Measurements from ENCODE around the gene DOCK4.

The DOCK4 gene

DNA sequence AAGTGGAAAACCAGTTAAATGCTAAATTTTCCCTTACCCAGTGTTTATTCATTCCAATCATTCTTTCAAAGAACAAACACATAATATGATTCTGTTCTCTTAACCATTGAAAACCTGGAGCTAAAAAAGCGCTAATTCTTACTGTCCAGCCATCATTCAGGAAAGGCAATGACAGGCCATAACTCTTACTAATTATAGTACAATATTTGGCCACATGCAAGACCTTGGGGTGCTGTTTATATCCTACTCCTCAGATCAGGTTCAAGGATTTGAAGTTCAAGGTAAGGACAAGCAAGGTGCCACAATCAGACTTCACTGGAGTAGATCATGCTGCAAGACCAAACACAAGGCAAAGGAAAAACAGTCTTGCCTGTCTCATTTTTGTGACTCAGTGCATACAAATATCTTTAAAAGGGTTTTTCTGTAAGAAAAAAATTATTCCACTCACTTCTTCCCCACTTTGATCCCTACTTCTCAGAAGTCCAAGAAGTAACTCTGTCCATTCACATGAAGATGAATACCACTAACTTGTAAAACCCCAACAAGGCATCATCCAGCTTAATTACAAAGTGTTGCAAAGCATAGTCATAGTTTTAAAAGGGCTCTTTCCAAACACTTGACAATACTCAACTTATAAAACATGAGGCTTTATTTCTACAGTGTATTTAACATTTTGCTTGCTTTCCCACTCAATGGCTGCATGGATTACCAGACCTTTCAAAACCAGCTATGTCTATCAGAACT lies 153.0 kb downstream of the DOCK4 start:
- no peak for DNase-seq (ENCODE audit: low read depth)

DNA sequence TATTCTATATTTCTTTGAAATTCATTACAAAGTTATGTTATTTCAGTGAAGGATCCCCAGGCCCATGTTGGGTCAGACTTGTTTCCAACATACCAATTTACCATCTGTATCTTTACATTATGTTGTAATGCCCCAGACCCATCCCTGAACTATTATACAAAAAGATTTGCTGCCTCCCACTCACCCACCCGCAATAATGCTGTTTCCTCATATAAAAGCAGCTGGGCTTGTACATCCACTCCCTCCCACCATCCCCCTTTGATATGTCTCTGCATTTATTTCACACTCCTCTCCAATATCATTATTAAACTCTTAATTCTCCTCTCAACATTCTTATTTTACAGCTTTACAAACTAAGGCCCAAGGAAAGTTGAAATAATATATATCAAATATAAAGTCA lies 153.7 kb downstream of the DOCK4 start:
- no peak for DNase-seq (ENCODE audit: low read depth)

DNA sequence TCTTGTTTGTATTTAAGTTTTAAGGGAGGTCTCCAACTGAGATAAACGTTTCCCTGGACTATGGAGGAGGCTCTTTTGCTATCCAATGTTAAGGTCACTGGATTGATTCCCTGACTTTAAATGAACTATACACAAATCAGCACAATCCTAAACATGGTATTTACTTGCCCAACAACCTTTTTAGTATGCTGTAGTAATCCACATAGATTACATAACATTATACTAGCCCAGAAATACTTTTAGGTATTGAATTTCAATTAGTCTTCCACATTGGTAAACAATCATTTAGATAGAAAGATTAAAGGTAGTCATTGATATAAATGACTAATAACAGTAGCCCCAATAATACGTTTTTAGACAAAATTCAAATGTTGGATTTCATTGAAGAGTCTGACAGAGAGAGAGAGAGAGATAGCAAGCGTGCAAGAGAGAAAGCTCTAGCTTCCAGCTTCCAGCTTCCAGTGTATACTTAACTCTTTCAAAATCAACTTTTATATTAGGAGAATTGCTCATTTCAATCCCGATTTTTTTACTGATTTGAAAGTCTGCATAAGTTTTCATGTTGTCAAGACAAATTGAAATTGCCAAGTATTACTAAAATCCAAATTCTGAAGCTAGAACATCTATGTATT lies 155.8 kb downstream of the DOCK4 start:
- no peak for DNase-seq (ENCODE audit: low read depth)

DNA sequence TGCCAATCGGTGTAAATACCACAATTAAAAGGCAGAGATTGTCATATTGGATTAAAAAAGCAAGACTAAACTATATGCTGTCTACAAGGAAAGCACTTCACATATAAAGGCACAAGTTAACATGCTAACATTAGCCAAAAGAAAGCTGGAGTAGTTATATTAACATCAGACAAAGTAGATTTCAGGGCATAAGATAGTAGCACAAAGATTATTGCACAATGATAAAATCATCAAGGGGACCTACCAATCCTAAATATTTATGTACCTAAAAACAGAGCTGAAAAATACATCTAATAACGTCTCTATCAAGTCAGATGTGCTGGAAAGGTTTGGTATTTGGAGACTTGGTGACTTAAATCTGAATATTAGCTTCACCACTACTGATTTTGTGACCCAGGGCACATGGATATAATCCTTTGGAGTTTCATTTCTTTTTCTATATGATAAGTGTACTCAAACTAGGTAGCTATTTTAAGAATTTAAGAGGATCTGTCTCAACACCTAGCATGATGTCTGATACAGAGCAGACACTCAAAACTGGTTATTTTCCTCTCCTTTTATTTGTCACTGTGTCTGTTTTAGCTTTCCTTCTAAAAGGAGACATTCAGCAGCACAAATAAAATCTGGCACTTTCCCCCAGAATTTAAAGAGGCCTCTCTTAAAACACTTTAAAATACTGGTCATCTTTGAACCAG lies 156.5 kb downstream of the DOCK4 start:
- DNase-seq (ENCODE audit: low read depth): no peak

DNA sequence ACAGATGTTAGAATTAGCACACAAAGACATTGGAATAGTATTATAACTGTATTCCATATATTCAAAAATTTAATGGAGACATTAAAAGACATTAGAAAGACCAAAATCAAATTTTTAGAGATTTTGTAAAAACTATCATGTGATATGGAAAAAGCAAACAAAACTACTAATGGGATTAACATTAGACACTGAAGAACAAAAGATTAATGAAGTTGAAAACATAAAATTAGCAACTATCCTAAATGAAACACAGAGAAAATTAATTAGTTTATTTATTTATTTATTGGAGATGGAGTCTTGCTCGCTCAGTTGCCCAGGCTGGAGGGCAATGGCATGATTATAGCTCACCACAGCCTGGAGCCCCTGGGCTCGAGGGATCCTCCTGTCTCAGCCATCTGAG lies 158.8 kb downstream of the DOCK4 start:
- DNase-seq (ENCODE audit: low read depth): no peak

DNA sequence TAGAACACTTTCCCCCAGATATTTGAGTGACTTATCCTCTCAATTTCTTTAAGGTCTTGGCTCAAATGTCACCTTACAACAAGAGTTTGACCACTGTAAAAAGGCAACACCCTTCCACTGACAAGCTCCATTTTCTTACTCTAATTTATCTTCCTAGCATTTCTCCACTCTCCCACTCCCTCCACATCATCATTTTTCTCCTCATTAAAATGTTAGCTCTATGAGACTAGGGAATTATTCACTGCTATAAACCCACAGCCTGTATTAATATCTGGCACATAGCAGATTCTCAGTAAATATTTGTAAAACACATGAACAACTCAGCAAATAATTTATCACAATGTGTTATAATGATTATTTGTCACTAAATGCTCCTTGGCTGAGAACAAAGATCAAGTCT lies 161.0 kb downstream of the DOCK4 start:
- no peak for DNase-seq (ENCODE audit: low read depth)

DNA sequence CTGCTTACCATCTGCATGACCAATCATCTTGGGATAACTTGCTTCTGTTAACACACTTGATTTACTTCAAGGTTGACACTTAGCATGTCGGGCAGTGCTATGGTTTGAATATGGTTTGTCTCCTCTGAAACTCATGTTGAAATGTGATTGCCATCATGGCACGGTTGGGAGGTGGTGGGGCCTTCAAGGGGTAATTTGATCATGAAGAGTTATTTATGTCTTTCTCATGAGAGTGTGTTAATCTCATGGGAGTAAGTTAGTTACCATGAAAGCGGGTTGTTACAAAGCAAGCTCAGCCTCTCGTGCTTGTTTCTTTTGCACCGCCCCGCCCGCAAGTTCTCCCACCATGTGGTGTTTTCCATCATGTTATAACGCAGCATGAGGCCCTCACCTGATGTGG lies 163.6 kb downstream of the DOCK4 start:
- DNase-seq (ENCODE audit: low read depth): no peak

DNA sequence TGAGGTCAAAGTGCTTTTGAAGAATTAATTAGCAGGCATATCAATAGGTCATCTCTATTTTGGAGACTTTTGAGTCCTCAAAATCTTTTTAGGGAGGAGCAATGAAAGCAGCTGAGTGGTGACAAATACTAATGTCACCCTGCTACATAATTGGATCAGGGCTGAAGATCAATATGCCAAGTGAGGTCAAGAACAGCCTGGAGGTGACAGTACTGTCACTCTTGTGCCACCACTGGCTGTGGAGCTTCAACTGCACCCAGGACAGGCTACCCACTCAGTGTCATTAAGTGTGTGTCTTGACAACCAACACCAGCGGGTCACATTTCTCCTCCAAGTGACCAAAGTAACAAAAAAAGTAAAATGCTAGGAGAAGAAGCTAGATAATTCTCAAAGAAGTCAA lies 167.8 kb downstream of the DOCK4 start:
- DNase-seq (ENCODE audit: low read depth): no peak

DNA sequence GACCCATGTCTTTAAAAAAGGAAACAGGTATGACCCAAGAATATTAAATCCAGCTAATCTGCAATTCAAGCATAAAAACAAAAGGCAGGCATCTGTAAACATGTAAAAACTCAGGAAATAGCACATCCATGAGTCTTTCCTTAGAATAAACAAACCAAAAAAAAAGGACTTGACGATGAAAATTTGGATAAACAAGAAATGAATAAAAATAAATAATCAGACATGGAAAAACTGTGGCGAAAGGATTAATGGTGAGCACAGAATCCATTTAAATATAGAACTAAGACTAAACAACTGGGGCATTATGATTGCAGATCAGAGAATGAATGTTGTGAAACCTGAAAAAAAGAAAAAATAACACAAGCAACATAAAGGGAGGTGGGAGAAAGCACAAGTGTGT lies 170.1 kb downstream of the DOCK4 start:
- DNase-seq (ENCODE audit: low read depth): no peak

DNA sequence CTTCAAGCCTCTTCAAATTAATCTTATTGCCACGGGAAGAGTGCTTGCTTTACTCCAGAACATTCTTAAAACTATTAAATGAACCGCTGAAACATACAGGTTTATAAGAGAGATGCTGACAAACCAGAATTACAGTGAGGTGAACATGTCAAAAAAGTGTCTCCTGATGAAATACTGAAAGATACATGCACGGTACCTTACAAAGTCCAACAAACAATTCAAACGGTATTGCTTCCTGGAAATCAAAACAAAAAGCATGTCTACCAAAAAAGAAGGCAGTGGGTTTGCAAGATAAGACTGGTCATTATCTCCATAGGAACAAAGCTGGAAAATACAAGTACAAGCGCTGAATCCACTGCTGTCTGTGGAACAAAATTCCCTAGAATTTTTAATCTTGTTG lies 174.5 kb downstream of the DOCK4 start:
- no peak for DNase-seq (ENCODE audit: low read depth)

DNA sequence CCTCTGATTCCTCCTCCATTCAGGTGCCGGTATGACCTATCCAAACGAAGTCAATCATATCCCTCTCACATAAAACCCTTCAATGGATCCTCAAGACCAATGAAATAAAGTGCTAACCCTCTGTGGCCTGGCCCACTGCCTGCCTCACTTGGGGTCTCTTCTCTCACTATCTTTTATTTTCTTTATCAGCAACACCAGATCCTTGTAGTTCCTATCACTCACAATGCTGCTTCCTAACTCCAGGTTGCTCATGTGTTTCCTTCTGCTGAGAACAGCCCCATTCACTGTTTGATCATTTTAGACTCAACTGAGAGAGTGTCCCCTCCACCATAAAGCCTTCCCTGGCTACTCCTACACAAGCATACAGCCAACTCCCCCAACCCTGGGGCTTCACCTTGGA lies 180.6 kb downstream of the DOCK4 start:
- no peak for DNase-seq (ENCODE audit: low read depth)

DNA sequence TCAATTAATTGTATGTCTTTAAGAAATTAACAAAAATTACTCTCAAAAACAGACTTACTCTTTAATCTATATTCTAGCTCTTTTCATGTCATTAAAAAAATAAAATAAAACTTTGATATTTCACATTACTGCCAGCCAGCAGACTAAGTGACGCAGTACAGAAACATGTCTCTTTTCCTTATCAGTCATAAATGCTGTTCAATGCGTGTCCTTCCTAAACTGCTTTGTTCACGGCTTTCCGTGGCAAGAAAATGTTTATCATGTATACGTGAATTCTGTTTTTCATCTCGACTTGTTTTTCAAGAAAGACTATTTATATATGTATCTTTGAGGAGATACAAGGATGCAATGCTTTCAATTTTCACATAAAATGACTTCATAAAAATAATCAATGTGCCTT lies 182.4 kb downstream of the DOCK4 start:
- no peak for DNase-seq (ENCODE audit: low read depth)

DNA sequence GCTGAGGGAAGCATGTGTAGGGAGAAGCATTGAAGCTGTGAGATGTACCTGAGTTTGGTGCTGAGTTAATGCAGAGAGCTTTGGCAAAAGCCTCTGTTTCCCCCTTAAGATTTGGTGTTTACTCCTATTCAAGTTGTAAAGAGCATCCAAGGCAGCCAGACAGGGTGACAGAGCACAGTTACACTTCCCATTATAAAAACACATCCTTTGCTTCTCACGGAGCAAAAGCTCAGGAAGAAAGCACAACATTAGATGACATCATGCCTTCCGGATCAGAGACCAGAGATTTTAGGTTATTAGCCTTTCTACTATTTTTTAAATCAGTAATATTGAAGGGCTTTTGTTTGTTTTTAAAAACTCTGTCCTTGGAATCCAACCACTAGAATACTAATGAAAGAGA lies 182.9 kb downstream of the DOCK4 start:
- DNase-seq (ENCODE audit: low read depth): no peak

DNA sequence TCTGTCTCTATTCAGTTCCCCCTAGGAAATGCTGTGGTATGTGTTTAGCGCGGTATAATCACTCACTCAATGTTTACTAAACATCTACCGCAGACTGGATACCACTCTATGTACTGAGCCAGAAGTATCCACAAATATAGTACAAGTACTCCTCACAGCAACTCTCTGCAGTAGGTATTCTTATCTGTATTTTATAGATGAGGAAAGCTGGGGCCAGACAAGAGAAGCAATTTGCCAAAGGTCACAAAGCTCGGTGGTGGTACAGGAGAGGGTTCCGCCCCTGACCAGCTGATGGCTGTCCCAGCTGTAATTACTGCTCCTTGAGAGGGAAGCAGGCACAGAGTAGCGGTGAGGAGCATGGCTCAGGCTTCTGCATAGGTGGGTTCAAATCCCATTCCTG lies 184.1 kb downstream of the DOCK4 start:
- no peak for DNase-seq (ENCODE audit: low read depth)

DNA sequence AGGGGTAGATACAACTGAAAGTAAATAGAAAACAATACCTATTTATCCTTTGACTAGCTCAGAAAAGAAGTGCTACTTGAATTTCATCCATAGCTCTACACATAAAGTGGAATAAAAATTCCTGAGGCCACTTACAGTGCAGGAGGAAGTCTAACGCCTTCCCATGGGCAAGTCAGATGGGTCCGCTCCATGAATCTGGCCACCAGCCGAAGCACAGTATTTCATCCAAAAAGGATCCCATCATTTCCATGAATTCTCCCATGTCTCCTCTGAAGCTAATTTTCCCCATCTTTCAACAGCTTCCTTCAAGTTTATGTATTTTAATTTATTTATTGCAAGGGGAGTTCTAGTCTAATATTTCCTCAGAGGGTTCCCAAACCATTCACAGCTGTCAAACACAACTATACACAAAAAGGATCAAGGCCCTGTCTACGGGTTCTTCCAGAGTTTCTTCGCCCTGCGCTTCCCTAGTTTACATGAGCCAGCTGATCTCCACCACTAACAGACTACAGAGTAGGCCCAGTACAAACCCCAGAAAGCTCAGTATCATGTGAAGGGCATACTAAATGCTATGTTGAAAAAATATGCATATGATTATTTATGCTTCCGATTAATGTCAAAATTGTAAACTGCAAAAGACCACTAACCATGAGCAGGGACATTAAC lies 184.7 kb downstream of the DOCK4 start:
- no peak for DNase-seq (ENCODE audit: low read depth)

DNA sequence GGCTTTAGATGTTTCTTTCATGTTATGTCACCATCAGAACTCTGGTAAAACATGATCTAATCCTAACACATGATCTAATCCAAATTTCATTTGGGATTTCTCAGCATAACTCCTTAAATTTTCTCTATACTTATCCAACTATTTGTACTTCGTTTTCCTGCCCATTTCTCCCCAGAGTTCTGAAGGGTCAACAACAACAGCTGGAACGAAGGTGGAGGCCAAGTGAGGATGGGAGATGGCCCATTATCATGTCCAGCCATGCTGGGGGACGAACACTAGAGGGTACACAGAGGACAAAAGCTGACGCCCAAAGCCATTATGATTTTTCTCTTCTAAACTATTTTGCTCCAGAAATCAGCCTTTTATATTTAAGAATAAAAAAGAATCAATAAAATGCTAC lies 185.4 kb downstream of the DOCK4 start:
- no peak for DNase-seq (ENCODE audit: low read depth)

DNA sequence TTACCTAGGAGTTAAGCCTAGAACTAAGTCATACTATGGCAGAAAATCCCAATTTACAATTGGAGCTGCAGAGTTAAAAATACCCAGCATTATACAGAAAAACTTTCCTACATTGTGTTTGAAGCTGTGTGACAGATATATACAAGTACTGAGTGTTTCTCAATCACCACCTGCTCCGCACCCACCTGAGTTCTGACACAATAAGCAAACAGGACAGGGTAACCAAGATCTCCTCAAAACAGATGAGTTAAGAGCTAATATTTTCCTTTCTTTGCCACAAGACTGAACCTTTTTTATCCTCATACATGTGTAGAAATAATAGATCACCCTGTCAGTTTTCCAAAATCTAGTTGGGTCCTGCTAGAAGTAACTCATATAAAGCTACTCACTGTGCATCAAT lies 186.3 kb downstream of the DOCK4 start:
- no peak for DNase-seq (ENCODE audit: low read depth)

DNA sequence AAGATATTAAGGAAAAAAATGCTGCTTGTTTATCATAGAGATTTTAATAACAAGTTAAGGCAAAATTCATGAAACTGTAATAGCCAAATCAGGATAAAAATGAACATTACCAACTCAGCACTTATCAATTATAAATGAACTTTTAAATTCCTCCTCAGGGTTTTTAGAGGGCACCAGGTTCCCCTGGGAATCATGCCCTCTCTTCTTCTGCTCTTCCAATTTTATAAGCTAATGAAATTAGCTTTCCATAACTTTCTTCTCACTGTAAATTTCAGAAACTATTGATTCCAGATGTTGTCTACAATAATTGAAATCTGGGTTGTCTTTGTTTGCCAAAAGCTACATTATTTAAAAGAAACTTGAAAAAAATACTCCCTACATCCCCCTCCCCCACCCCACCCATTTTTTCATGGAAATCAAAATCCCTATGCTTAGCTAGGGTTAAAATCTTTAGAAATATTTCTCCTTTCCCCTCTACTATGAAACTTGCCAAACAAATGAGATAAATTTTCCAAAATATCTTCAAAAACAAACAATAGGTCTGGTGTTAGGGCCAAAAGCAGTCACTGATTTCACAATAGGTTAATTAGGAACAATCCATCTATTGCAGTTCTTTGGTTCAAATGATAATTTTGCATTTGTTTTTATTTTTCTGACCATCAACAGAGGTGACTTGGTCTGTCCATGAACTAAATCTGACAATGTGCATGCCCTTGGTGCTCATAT lies 187.7 kb downstream of the DOCK4 start:
- DNase-seq (ENCODE audit: low read depth): no peak

DNA sequence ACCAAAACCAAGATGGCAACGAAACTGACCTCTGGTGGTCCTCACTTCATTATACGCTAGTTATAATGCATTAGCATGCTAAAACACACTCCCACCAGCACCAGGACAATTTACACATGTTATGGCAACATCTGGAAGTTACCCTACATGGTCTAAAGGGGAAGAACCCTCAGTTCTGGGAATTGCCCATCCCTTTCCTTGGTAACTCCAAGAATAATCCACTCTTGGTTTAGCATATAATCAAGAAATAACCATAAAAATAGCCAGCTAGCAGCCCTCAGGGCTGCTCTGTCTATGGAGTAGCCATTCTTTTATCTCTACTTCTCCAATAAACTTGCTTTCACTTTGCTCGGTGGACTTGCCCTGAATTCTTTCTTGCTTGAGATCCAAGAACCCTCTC lies 191.1 kb downstream of the DOCK4 start:
- no peak for DNase-seq (ENCODE audit: low read depth)

DNA sequence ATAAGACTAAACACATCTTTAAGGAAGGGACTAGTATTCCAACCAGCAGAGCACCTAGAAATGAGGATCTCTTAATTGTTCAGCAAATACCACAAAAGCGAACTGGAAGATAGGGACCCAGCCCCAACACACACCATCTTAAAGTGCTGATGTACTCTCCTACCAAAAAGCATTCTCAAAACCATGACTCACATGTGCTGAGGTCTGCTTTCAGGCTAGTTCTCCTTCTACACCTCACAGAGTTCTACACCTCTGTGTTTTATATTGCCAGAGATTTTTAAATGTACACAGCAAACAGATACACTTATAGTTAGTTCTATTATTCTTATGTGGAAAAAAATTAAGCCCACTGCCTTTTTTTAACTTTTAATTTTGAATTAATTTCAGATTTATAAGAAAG lies 191.9 kb downstream of the DOCK4 start:
- no peak for DNase-seq (ENCODE audit: low read depth)

DNA sequence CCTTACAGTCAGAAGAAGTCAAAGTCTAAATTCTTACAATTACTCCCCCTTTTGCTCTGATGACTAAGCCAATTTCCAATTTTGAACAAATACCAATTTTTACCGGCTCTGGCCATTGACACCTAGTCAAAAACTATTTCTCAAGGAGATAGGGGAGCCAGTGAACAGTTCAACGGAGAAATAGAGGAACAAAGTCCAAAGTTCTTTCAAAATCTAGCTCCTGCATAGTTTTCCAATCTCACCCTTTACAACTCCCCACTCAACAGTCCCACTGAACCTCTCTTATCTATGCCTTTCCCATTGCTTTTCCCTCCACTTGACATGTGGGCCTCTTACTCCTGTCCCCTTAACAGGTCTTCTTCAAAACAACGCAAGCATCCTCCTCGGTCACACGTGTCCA lies 192.9 kb downstream of the DOCK4 start:
- DNase-seq (ENCODE audit: low read depth): no peak

DNA sequence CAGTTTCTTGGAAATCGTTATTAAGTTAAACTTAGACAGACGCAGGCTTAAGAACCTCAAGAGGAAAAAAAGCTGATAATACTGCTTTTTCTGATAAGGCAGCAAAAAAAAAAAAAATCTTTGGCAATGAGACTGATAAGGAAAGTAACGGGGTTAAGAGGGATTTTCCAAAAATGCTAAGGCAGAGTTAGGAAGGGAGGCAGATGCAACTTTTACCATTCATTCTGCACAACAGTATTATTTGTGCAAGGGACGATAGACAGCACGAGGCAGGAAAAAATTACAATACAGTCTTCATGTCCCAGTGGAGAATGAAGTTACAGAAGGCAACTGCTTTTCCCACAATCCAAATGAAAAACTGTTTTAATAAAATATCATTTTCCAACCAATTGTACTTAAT lies 194.0 kb downstream of the DOCK4 start:
- DNase-seq (ENCODE audit: low read depth): no peak
